Gastroesophageal sphincter (tissue), 4 donors: Measurements from ENCODE around the gene MDFIC. TPM values are rescaled to one million over a fixed set of nuclear protein-coding genes. Genes with fewer than 3 reads are reported as not detected.

Source experiments
- ATAC-seq: fragments of 150-250 bp; one replicate; pipeline ENCODE4 v1.9.1; 2016; ENCODE audit warnings: mild to moderate bottlenecking, moderate library complexity
- H3K27ac ChIP-seq, 4 donors: fragments of 200-600 bp; sonication (generic) in 3 of 4; 1 replicate in 3 of 4; 2 replicates in 1 of 4; pipeline ENCODE4 v1.5.1; 2016 to 2019
- H3K27me3 ChIP-seq: fragments of 200-600 bp; sonication (generic); one replicate; pipeline ENCODE4 v1.5.1; 2019
- H3K36me3 ChIP-seq, 2 donors: fragments of 200-600 bp; sonication (generic); one replicate each; pipeline ENCODE4 v1.5.1; 2019; ENCODE audit warnings: control low read depth in 1 of 2
- H3K4me1 ChIP-seq, 3 donors: fragments of 200-600 bp; sonication (generic); 1 replicate in 2 of 3; 2 replicates in 1 of 3; pipeline ENCODE4 v1.5.1; 2016 to 2019; ENCODE audit warnings: control low read depth in 2 of 3
- H3K4me3 ChIP-seq, 2 donors: fragments of 200-600 bp; sonication (generic); one replicate each; pipeline ENCODE4 v1.5.1; 2019; ENCODE audit warnings: mild to moderate bottlenecking in 1 of 2, moderate library complexity in 1 of 2
- H3K9me3 ChIP-seq, 3 donors: fragments of 200-600 bp; sonication (generic); one replicate each; pipeline ENCODE4 v1.5.1; 2017 to 2019; ENCODE audit warnings: control low read depth in 2 of 3
- EP300 ChIP-seq: sonication (generic); formaldehyde crosslinking; IDR thresholded peaks from one replicate; pipeline ENCODE4 v1.6.1; 2017; ENCODE audit warnings: antibody characterized with exemption, mild to moderate bottlenecking
- POLR2A ChIP-seq, 2 donors: fragments of 450-650 bp; IDR thresholded peaks; one replicate each; pipeline ENCODE4 v1.6.1; 2017; ENCODE audit warnings: antibody characterized with exemption in 2 of 2, mild to moderate bottlenecking in 2 of 2, moderate library complexity in 1 of 2
- POLR2AphosphoS5 ChIP-seq: sonication (generic); formaldehyde crosslinking; IDR thresholded peaks from one replicate; pipeline ENCODE4 v1.6.1; 2017; ENCODE audit warnings: antibody characterized with exemption
- WGBS, 2 donors: methylation state at CpG; one replicate each; pipeline ENCODE4 v1.1.5; 2018; ENCODE audit warnings: low coverage in 1 of 2; 5-methylcytosine and 5-hydroxymethylcytosine counted together
- total RNA-seq, 4 donors: library from RNA; depleted of rRNA; stranded (reverse); fragments of >200 nt; gene quantifications; one replicate each; pipeline ENCODE4 v1.1.0, GENCODE V29; 2016
- TF ChIP-seq, protein P1 (sequence below), 4 experiments: fragments of 200-600 bp in 2 of 4; fragments of 450-650 bp in 2 of 4; sonication (generic) in 1 of 4; IDR thresholded peaks; one replicate each; pipeline ENCODE4 v1.5.1; 2017 to 2019; ENCODE audit warnings: antibody characterized with exemption in 4 of 4, mild to moderate bottlenecking in 2 of 4, moderate library complexity in 2 of 4

The MDFIC gene
- total RNA-seq, 4 donors from 2014 or later = 30.3 to 73.5 (median 38.1) TPM

DNA sequence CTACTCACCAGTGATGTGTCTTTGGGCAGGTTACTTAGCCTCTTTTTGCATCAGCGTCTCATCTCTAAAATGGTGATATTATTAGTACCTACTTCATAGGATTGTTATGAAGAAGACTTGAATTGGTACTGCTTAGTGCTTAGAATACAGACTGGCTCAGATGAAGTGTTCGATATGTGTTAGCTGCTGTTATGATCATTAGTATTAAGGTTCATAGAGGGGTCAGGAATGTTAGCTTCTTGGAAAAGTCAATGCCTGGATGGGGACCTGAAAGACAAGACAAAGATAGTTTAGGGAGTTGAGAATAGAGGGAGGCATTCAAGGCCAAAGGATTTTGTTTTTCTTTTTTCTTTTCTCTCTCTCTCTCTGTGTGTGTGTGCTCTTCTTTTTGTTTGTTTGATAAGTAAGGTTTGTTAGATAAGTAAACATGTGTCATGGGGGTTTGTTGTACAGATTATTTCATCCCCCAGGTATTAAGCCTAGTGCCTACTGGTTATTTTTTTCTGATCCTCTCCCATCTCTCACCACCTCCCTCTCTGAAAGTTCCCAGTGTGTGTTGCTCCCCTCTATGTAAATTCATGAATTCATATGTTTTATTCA, 63.3 kb downstream of the MDFIC start:
- Histone ChIP-seq H3K4me3 (no peak overlapping the region), H3K36me3 (peaks cover 0 to 11% of the 10 kb centered on the region in 2 donors), H3K4me1 (peaks cover 0 to 24% (median 4%) of the 10 kb centered on the region in 3 donors), H3K9me3 (no peaks in the 10 kb centered on the region), H3K27me3 (no peaks in the 10 kb centered on the region), H3K27ac (no peak overlapping the region)
- 56 to 69% methylated on average over 2 of the region's 2 CpGs for WGBS, 2 donors
- no peak for ATAC-seq
- TF ChIP-seq EP300 (no peak), POLR2A (IDR thresholded peaks at IDR 0.05) (no peak), POLR2AphosphoS5 (no peak)
- TF ChIP-seq, protein P1, sequence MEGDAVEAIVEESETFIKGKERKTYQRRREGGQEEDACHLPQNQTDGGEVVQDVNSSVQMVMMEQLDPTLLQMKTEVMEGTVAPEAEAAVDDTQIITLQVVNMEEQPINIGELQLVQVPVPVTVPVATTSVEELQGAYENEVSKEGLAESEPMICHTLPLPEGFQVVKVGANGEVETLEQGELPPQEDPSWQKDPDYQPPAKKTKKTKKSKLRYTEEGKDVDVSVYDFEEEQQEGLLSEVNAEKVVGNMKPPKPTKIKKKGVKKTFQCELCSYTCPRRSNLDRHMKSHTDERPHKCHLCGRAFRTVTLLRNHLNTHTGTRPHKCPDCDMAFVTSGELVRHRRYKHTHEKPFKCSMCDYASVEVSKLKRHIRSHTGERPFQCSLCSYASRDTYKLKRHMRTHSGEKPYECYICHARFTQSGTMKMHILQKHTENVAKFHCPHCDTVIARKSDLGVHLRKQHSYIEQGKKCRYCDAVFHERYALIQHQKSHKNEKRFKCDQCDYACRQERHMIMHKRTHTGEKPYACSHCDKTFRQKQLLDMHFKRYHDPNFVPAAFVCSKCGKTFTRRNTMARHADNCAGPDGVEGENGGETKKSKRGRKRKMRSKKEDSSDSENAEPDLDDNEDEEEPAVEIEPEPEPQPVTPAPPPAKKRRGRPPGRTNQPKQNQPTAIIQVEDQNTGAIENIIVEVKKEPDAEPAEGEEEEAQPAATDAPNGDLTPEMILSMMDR (IDR thresholded peaks at IDR 0.05) = no peak

DNA sequence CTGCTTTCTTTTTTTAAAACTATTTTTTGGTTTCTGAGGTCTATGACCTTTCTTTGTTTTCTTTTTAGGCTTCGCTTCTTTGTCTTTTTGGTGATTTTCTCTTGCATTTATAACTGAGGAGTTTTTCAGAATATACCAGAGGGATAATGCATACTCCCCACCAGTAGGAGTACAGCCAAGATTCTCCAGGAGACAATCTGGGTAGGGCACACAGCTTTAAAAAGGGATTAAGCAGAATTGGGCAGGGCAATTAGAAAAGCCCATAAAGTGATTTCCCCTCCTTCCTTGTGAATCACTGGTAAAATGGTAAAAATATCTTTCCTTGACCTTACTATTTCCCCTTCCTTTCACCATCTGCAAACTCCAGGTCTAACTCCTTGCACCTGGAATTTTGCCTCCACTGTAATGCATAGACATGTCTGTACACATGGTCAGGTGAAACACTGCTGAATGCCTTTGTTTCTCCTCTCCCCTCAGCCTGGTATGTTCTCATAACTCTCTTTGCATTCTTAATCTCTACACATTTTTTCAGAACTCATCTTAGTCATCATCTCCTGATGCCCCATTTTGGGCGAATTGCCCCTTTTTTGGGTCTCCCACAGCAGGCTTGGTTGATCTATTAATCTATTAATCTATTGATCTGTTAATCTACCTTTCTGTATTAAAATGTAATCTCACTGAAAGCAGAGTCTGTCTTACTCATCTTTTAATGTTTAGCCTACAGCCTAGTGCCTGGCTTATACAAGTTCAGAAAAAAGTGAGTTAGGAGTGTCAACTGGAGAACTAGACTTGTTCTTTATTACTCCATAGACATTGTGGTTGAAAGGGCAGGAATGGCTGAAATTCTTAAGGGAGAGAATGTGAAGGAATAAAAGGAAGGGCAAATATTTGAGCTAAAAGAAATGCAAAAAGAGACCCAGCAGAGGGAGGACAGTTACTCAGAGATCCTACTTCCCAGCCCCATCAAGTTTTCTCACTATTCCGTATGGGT, 64.6 kb downstream of the MDFIC start:
- ATAC-seq = no peak
- H3K4me3 ChIP-seq = no peak overlapping the region
- peaks cover 0 to 23% (median 4%) of the 10 kb centered on the region in 3 donors for H3K4me1 ChIP-seq
- H3K27me3 ChIP-seq = no peaks in the 10 kb centered on the region
- H3K36me3 ChIP-seq = peaks cover 0 to 9% of the 10 kb centered on the region in 2 donors
- TF ChIP-seq POLR2A (IDR thresholded peaks at IDR 0.05) (no peak), POLR2AphosphoS5 (no peak), EP300 (no peak)
- TF ChIP-seq, protein P1 (IDR thresholded peaks at IDR 0.05) = no peak
- H3K27ac ChIP-seq = no peak overlapping the region
- no peaks in the 10 kb centered on the region for H3K9me3 ChIP-seq
- WGBS, 2 donors = 97% methylated on average over 3 of the region's 3 CpGs; no CpG with 5 or more reads in 1 of the 2 donors

DNA sequence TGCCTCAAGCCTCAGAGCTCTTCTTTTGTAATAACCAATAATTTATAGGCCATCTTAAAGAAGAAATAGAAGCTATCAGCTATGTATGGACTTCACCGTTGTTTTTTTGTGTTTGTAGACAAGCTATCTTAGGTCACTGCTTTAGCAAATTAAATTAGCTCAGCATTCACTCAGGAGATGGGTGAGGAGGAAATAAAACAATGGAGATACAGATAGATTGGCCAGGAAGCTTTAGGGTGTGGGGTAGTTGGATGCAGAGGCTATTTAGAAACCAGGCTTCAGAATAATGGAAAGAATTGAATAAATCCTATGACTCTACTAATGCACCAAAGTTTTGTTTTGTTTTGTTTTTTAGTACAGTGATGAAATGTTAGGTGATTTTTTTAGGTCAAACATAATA, 66.1 kb downstream of the MDFIC start:
- no peak for ATAC-seq
- 54 to 63% methylated on average over 1 of the region's 1 CpG for WGBS, 2 donors

DNA sequence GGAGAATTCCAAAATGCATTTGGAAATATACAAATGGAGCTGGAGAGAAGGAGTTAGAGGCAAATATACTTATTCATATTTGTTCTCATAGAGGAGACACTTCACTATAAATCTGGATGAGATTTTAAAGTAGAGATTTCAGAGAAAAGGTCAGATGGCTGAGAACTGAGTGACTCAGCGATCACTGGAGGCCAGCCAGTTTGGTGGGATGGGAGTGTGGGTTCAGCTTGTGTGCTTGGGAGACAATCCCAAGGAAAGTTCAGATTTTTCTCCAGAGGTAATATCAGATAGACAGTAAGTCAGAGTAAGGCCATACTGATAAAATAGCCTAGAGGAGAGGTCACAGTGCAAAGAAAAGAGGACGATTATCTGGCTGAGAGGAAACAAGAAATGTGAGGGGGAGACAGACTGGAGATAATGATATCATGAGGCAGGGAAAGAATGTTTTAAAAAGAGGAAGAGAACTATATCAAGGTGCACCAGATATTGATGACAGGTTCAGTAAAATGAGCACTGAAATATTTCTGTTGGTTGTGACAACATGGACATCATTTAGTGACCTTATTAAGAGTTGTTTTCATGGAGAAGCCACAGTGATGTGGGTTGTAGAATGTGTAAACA, 67.0 kb downstream of the MDFIC start:
- H3K4me1 ChIP-seq = peaks cover 0 to 17% (median 4%) of the 10 kb centered on the region in 3 donors
- no peaks in the 10 kb centered on the region for H3K9me3 ChIP-seq
- no peak for TF ChIP-seq POLR2AphosphoS5
- TF ChIP-seq POLR2A (IDR thresholded peaks at IDR 0.05) = no peak
- TF ChIP-seq, protein P1 (IDR thresholded peaks at IDR 0.05) = no peak
- TF ChIP-seq EP300 = no peak
- no peaks in the 10 kb centered on the region for H3K36me3 ChIP-seq
- no peak overlapping the region for H3K4me3 ChIP-seq
- H3K27ac ChIP-seq = peak overlapping the region in 1 of 4 donors; percentile 0
- no peak for ATAC-seq
- H3K27me3 ChIP-seq = no peaks in the 10 kb centered on the region
- WGBS, 2 donors = 29 to 41% methylated on average over 2 of the region's 2 CpGs

More for the DNA sequence above, 66.1 kb downstream of the MDFIC start:
- Histone ChIP-seq H3K9me3 (no peaks in the 10 kb centered on the region), H3K4me3 (no peak overlapping the region), H3K36me3 (peaks cover 0 to under 1% of the 10 kb centered on the region in 2 donors), H3K27ac (peak overlapping the region in 1 of 4 donors; percentile 0), H3K27me3 (no peaks in the 10 kb centered on the region), H3K4me1 (peaks cover 0 to 17% (median 4%) of the 10 kb centered on the region in 3 donors)
- no peak for TF ChIP-seq EP300
- TF ChIP-seq, protein P1 (IDR thresholded peaks at IDR 0.05) = no peak
- TF ChIP-seq POLR2A (IDR thresholded peaks at IDR 0.05) = no peak
- TF ChIP-seq POLR2AphosphoS5 = no peak
